Bronchial epithelial cell (primary cell): ENCODE results near the gene SEMA6A. TPM values are rescaled to one million over a fixed set of nuclear protein-coding genes. Genes with fewer than 3 reads are reported as not detected.
A peak's percentile ranks its signal among the peaks of the same experiment; 100 is the strongest.

Experiments
- DNase-seq: peaks from one replicate; pipeline ENCODE4 v3.0.0-alpha.2; 2010; ENCODE audit warnings: low read depth
- FAIRE-seq: peaks from 2 replicates; lab custom pipeline; 2011; peaks lifted over from hg19 to GRCh38; lab: Jason Lieb, UNC
- H3K27me3 ChIP-seq: 2 replicates; pipeline ENCODE4 v1.5.1; 2011; ENCODE audit warnings: low read length; ENCODE audit not compliant: control insufficient read depth, insufficient read depth
- H3K36me3 ChIP-seq: 2 replicates; pipeline ENCODE4 v1.5.1; 2011; ENCODE audit warnings: low read length; ENCODE audit not compliant: control insufficient read depth, insufficient read depth
- H3K4me3 ChIP-seq: 2 replicates; pipeline ENCODE4 v1.5.1; 2011; ENCODE audit warnings: mild to moderate bottlenecking, low read depth, low read length, control low read depth
- CTCF ChIP-seq: IDR thresholded peaks from 2 replicates; pipeline ENCODE4 v1.5.1; 2011; ENCODE audit warnings: mild to moderate bottlenecking, moderate library complexity, low read length, control low read depth, inconsistent platforms; ENCODE audit not compliant: insufficient read depth, severe bottlenecking
- total RNA-seq: library from RNA; depleted of rRNA; stranded (reverse); fragments of >200 nt; gene quantifications from 2 replicates; pipeline ENCODE4 v1.2.1, GENCODE V29; 2014

The SEMA6A gene
- total RNA-seq, 1 donor from 2014 or later: 0.53 TPM

GRCh38 chr5:116423587-116424257 lies 150.9 kb downstream of the SEMA6A start:
- Histone ChIP-seq H3K4me3 (no peak overlapping the region), H3K36me3 (no peaks in the 10 kb centered on the region), H3K27me3 (no peaks in the 10 kb centered on the region)
- DNase-seq: peak; percentile 5
- no peak for FAIRE-seq
- no peak for TF ChIP-seq CTCF

DNA sequence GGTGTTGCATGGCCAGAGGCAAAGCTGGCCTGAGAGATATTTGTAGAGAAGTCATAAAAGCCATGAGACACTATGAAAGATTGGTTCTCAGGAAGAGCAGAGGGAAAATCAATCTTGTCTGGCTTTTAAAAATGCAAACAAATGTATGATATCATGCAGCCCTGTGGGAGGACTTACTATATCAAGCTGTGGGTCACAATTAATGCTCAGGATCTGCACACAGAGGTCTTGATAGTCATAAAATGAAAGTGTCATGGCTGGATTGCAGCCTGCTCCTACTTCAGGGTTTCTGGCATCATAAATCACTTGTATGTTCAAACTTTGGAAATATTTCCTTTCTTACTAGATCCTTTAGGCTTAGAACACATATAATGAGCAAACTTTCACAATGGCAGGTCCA lies 151.5 kb downstream of the SEMA6A start:
- TF ChIP-seq CTCF: no peak
- H3K36me3 ChIP-seq: no peaks in the 10 kb centered on the region
- H3K4me3 ChIP-seq: no peak overlapping the region
- FAIRE-seq (no peak), DNase-seq (no peak)
- H3K27me3 ChIP-seq: no peaks in the 10 kb centered on the region

GRCh38 chr5:116421080-116421629 lies 153.5 kb downstream of the SEMA6A start:
- no peak for DNase-seq
- peak; percentile 23 for FAIRE-seq
- TF ChIP-seq CTCF: no peak
- Histone ChIP-seq H3K27me3 (no peaks in the 10 kb centered on the region), H3K4me3 (no peak overlapping the region), H3K36me3 (no peaks in the 10 kb centered on the region)

GRCh38 chr5:116420540-116420939 lies 154.1 kb downstream of the SEMA6A start:
- H3K36me3 ChIP-seq: no peaks in the 10 kb centered on the region
- no peak overlapping the region for H3K4me3 ChIP-seq
- DNase-seq (no peak), FAIRE-seq (no peak)
- TF ChIP-seq CTCF: no peak
- H3K27me3 ChIP-seq: no peaks in the 10 kb centered on the region

- no peak for FAIRE-seq
- DNase-seq: no peak
- H3K4me3 ChIP-seq: no peak overlapping the region
- no peak for TF ChIP-seq CTCF
- H3K27me3 ChIP-seq: no peaks in the 10 kb centered on the region
- H3K36me3 ChIP-seq: no peaks in the 10 kb centered on the region
Observed at GRCh38 chr5:116419258-116419657, 155.4 kb downstream of the SEMA6A start.

GRCh38 chr5:116418774-116419173 lies 155.8 kb downstream of the SEMA6A start:
- no peak for TF ChIP-seq CTCF
- no peak for FAIRE-seq
- no peak for DNase-seq
- Histone ChIP-seq H3K27me3 (no peaks in the 10 kb centered on the region), H3K36me3 (no peaks in the 10 kb centered on the region), H3K4me3 (no peak overlapping the region)
